Activated T-cell treated with anti-CD3 and anti-CD28 coated beads, Interleukin-2, amount 50 U/mL, for 4 hours (primary cell): ENCODE data around the gene PPP4C. TPM values are rescaled to one million over a fixed set of nuclear protein-coding genes. Genes with fewer than 3 reads are reported as not detected.

Experiments
- ATAC-seq, 2 donors: fragments of 200-7000 bp; cut with Tn5 transposase; one replicate each; pipeline ENCODE4 v1.10.0; 2021
- DNase-seq: peaks from one replicate; pipeline ENCODE4 v3.0.0-alpha.2; 2020
- H3K27me3 Mint-ChIP-seq: one replicate; pipeline ENCODE4 v1.8.0; 2021; ENCODE audit warnings: low read depth, mixed read lengths
- H3K36me3 Mint-ChIP-seq: one replicate; pipeline ENCODE4 v1.8.0; 2022; ENCODE audit warnings: mixed read lengths; ENCODE audit not compliant: insufficient read depth
- H3K4me1 Mint-ChIP-seq: one replicate; pipeline ENCODE4 v1.8.0; 2021; ENCODE audit warnings: low read depth, mixed read lengths
- H3K4me3 Mint-ChIP-seq: one replicate; pipeline ENCODE4 v1.8.0; 2021; ENCODE audit warnings: mild to moderate bottlenecking, moderate library complexity, mixed read lengths
- H3K9me3 Mint-ChIP-seq: one replicate; pipeline ENCODE4 v1.8.0; 2021; ENCODE audit warnings: mixed read lengths
- total RNA-seq, 3 donors: library from RNA; stranded (reverse); gene quantifications; one replicate each; pipeline ENCODE4 v1.2.1, GENCODE V29; 2021

The PPP4C gene
- total RNA-seq, 3 donors from 2014 or later, result 147 to 164 (median 152) TPM

GRCh38 chr16:30046588-30046987 is 29.2 kb upstream of the PPP4C start:
- Mint-ChIP-seq H3K4me1 (peaks cover 2% of the 10 kb centered on the region), H3K4me3 (no peak overlapping the region), H3K36me3 (no peaks in the 10 kb centered on the region), H3K27me3 (no peaks in the 10 kb centered on the region), H3K9me3 (no peaks in the 10 kb centered on the region)
- DNase-seq, result no peak
- ATAC-seq, result no peak

- Mint-ChIP-seq H3K4me3 (no peak overlapping the region), H3K36me3 (no peaks in the 10 kb centered on the region), H3K9me3 (no peaks in the 10 kb centered on the region), H3K27me3 (no peaks in the 10 kb centered on the region), H3K4me1 (peaks cover 14% of the 10 kb centered on the region)
- ATAC-seq (no peak), DNase-seq (no peak)
Observed at GRCh38 chr16:30049871-30050270, 25.9 kb upstream of the PPP4C start.

- ATAC-seq (no peak), DNase-seq (no peak)
- Mint-ChIP-seq H3K4me1 (peaks cover 20% of the 10 kb centered on the region), H3K36me3 (no peaks in the 10 kb centered on the region), H3K4me3 (peak overlapping the region; percentile 40), H3K9me3 (no peaks in the 10 kb centered on the region), H3K27me3 (no peaks in the 10 kb centered on the region)
Observed at GRCh38 chr16:30051518-30051917, 24.3 kb upstream of the PPP4C start.

DNA sequence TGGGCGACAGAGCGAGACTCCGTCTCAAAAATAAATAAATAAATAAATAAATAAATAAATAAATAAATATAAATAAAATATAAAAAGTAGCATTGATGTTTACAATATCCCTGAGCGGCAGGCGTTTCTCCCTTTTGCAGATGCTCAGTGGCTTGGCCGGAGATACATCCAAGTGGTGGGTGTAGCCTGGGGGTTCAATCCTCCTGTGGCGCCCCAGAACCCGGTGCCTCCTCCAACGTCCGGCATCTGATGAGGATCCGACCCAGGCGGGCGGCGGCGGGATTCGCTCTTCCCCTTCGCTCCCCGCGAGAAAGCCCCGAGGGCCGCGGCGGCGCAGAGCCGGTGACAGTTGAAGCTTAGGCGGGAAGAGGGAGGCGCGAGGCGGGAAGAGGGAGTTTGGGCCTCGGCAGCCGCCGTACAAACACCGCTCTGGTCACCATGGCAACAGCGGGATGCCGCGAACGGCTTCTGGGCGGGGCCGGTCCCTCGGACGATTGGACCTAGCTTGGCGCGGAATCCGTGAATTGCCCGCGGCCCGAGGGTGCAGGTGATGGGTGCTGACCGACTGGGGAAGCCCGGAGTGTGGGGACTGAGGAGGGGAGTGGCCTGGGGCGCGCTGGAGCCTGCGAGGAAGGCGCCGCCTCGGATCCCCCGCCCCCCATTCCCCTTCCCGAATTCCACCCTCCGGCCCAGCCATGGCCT is 23.0 kb upstream of the PPP4C start:
- peaks cover 20% of the 10 kb centered on the region for H3K4me1 Mint-ChIP-seq
- peak; percentile 85 to 86 for ATAC-seq
- no peaks in the 10 kb centered on the region for H3K36me3 Mint-ChIP-seq
- DNase-seq, result peak; percentile 87
- H3K9me3 Mint-ChIP-seq, result no peaks in the 10 kb centered on the region
- H3K4me3 Mint-ChIP-seq, result peak overlapping the region; percentile 86
- no peaks in the 10 kb centered on the region for H3K27me3 Mint-ChIP-seq

GRCh38 chr16:30053376-30054015 is 22.3 kb upstream of the PPP4C start:
- Mint-ChIP-seq H3K27me3 (no peaks in the 10 kb centered on the region), H3K36me3 (no peaks in the 10 kb centered on the region), H3K4me1 (peaks cover 20% of the 10 kb centered on the region), H3K9me3 (no peaks in the 10 kb centered on the region), H3K4me3 (peak overlapping the region; percentile 86)
- DNase-seq, result no peak
- ATAC-seq, result peak; percentile 9 to 36

DNA sequence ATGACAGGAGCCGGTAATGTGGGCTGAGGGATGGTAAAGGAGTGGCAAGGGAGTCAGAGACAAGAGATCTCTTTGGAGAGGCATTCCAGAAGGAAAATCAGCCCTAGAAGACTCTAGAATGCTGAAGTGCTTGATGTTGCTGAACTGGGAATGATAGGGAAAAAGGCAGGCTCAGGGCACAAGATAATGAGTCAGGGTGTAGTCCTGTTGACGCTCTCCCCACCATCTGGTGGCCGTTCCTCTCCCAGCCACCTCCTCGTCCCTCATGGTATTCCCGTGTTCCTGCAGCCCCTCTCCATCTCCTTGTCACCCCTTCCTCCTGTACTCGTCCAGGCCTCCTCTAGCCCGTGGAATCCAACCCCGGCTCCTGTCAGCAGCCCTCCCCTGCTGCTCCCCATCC is 21.3 kb upstream of the PPP4C start:
- DNase-seq (no peak), ATAC-seq (no peak)
- Mint-ChIP-seq H3K4me3 (peak overlapping the region; percentile 49), H3K27me3 (no peaks in the 10 kb centered on the region), H3K36me3 (no peaks in the 10 kb centered on the region), H3K4me1 (peaks cover 20% of the 10 kb centered on the region), H3K9me3 (no peaks in the 10 kb centered on the region)

DNA sequence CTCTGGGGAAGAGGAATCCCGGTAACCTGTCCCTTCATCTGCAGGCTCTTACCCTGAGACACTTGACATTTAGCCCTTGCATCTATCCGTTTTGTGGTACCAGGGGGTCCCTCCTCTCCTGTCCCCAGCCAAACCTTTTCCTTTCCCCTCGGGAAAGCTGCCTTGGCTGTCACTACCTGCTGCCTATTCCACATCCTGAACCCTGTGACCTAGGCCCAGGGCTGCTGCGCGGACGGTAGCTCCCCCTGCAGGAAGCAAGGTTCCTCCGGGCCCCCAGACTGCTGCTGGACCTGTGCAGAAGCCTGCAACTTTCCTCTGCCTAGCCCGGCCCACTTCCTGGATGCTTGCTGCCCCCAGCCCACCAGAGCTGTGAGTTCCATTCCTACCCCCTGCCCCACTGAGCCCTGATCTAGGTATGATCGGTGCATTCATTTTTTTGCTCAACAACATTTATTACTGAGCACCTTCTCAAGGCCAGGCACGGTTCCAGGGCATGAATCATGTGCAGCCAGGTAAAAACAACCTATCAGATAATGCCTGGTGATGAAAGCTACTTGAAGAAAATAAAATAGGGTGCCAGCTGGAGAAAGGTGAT is 20.7 kb upstream of the PPP4C start:
- Mint-ChIP-seq H3K36me3 (no peaks in the 10 kb centered on the region), H3K4me1 (peaks cover 20% of the 10 kb centered on the region), H3K4me3 (peak overlapping the region; percentile 34), H3K9me3 (no peaks in the 10 kb centered on the region), H3K27me3 (no peaks in the 10 kb centered on the region)
- ATAC-seq (peak; percentile 65 to 72), DNase-seq (peak; percentile 22)

DNA sequence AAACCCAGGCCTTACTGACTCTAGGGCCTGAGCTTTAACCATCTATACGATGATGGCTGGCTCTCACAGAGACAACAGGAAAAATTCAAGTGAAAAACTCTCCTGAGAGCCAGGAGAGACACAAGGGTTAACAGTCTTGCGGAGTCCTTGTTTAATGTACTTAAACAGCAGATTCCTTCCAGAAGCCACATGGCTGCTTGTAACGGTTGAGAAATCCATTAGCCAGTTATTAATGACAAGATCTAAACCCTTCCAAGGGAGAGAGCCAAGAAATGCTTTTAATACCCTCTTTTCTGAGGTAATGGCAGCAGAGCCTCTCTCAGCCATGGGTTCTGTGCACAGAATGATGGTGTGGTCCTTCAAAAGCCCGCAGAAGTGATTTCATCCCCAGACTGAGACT is 15.4 kb upstream of the PPP4C start:
- ATAC-seq, result no peak
- Mint-ChIP-seq H3K9me3 (no peaks in the 10 kb centered on the region), H3K4me3 (no peak overlapping the region), H3K27me3 (no peaks in the 10 kb centered on the region), H3K4me1 (peaks cover 6% of the 10 kb centered on the region), H3K36me3 (no peaks in the 10 kb centered on the region)
- DNase-seq, result no peak

GRCh38 chr16:30060836-30061554 is 14.8 kb upstream of the PPP4C start:
- no peak for DNase-seq
- H3K4me3 Mint-ChIP-seq, result no peak overlapping the region
- no peaks in the 10 kb centered on the region for H3K27me3 Mint-ChIP-seq
- ATAC-seq, result no peak
- H3K36me3 Mint-ChIP-seq, result no peaks in the 10 kb centered on the region
- H3K9me3 Mint-ChIP-seq, result no peaks in the 10 kb centered on the region
- H3K4me1 Mint-ChIP-seq, result peaks cover 5% of the 10 kb centered on the region

GRCh38 chr16:30063278-30063892 is 12.4 kb upstream of the PPP4C start:
- ATAC-seq (no peak), DNase-seq (no peak)
- Mint-ChIP-seq H3K9me3 (no peaks in the 10 kb centered on the region), H3K27me3 (no peaks in the 10 kb centered on the region), H3K4me3 (peak overlapping the region; percentile 98), H3K4me1 (peaks cover 19% of the 10 kb centered on the region), H3K36me3 (peaks cover 14% of the 10 kb centered on the region)

GRCh38 chr16:30063893-30064728 is 11.7 kb upstream of the PPP4C start:
- Mint-ChIP-seq H3K36me3 (peaks cover 20% of the 10 kb centered on the region), H3K4me1 (peaks cover 25% of the 10 kb centered on the region), H3K9me3 (no peaks in the 10 kb centered on the region), H3K27me3 (no peaks in the 10 kb centered on the region), H3K4me3 (peak overlapping the region; percentile 98)
- DNase-seq, result peak; percentile 62
- peak; percentile 27 to 28 for ATAC-seq

GRCh38 chr16:30064729-30065101 is 11.1 kb upstream of the PPP4C start:
- Mint-ChIP-seq H3K27me3 (no peaks in the 10 kb centered on the region), H3K9me3 (no peaks in the 10 kb centered on the region), H3K4me1 (peaks cover 31% of the 10 kb centered on the region), H3K4me3 (peak overlapping the region; percentile 98), H3K36me3 (peaks cover 25% of the 10 kb centered on the region)
- DNase-seq (no peak), ATAC-seq (no peak)

DNA sequence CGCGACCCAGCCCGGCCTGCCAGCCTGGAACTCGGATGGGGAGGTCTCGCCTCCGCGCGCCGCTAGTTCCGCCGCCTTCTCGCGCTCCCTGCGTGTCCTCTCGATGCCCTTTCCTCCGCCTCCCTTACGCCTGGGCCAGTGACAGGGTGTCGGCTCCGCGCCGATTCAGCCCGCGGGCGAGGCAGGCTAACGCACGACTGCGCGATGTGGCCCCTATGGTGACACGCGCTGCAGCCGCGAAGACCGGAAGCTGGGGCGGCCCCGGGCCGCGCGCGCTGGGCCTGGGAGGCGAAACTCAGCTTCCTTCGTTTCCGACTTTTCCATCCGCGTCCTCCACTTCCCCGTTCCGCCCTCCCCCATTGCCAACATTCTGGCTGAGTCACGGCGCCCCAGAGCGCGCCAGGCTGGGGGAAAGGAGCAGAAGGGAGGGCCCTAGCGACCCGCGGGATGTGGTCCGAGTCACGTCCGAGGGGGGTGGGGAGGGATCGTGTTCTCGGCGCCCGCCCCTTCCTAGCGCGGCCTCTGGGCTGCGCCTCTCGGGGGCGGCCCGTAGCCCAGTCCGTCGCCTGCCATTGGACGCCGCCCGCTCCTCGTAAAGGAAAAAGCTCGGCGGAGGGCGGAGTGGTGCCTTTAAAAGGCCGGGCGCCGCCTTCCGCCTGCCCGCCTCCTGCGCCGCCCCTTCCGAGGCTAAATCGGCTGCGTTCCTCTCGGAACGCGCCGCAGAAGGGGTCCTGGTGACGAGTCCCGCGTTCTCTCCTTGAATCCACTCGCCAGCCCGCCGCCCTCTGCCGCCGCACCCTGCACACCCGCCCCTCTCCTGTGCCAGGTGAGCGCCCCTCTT is 10.5 kb upstream of the PPP4C start, which contains the start of gene ALDOA:
ALDOA (plus strand) TSS at position 659 of the 841 bp plus-strand sequence. CDS start 1,138 bp downstream, outside the sequence.
- DNase-seq (peak; percentile 94), ATAC-seq (peak; percentile 84 to 85)
- H3K27me3 Mint-ChIP-seq, result no peaks in the 10 kb centered on the region
- H3K4me3 Mint-ChIP-seq, result peak within 1 kb of the TSS; percentile 98
- peaks cover 29% of the 10 kb centered on the region for H3K36me3 Mint-ChIP-seq
- peaks cover 34% of the 10 kb centered on the region for H3K4me1 Mint-ChIP-seq
- H3K9me3 Mint-ChIP-seq, result no peaks in the 10 kb centered on the region
